OCI-LY7 (cell line): ENCODE measurements around the gene GRN. TPM values are rescaled to one million over a fixed set of nuclear protein-coding genes. Genes with fewer than 3 reads are reported as not detected.

Experiments used
- BruUV-seq: library from RNA; stranded (reverse); fragments of 400-500 nt; replicated peaks from 2 replicates; lab custom pipeline; 2021; lab: Mats Ljungman, UMichigan
- CTCF ChIA-PET: fragments of 300-600 bp; sonication (Branson Sonifier 250); formaldehyde crosslinking; loops from one replicate; lab custom pipeline; 2022; ENCODE audit warnings: antibody characterized with exemption; ENCODE audit not compliant: unreplicated experiment; lab: Charles Lee
- POLR2A ChIA-PET: fragments of 300-600 bp; sonication (Branson Sonifier 250); formaldehyde crosslinking; loops from one replicate; lab custom pipeline; 2022; ENCODE audit warnings: antibody characterized with exemption; lab: Charles Lee
- DNase-seq: peaks from one replicate; pipeline ENCODE4 v3.0.0-alpha.2; 2015; ENCODE audit warnings: low spot score
- H2AFZ ChIP-seq: fragments of 200-600 bp; sonication (generic), shearing (Covaris generic); 2 replicates; pipeline ENCODE4 v1.6.1; 2014; ENCODE audit warnings: mild to moderate bottlenecking, antibody characterized with exemption, low read length, moderate library complexity
- H3K27ac ChIP-seq: fragments of 200-600 bp; sonication (generic); 2 replicates; pipeline ENCODE4 v1.5.1; 2014; ENCODE audit warnings: mixed run types, low read depth, mild to moderate bottlenecking, moderate library complexity, low read length, inconsistent platforms; ENCODE audit not compliant: poor library complexity, severe bottlenecking
- H3K36me3 ChIP-seq: fragments of 200-600 bp; sonication (generic); 2 replicates; pipeline ENCODE4 v1.6.1; 2014; ENCODE audit warnings: mild to moderate bottlenecking, antibody characterized with exemption, low read length, moderate library complexity, mixed read lengths; ENCODE audit not compliant: insufficient read depth
- H3K4me1 ChIP-seq: fragments of 200-600 bp; sonication (generic); 2 replicates; pipeline ENCODE4 v1.5.1; 2014; ENCODE audit warnings: mild to moderate bottlenecking, low read length; ENCODE audit not compliant: insufficient read depth, poor library complexity, severe bottlenecking
- H3K4me2 ChIP-seq: fragments of 200-600 bp; sonication (generic); 2 replicates; pipeline ENCODE4 v1.6.1; 2014; ENCODE audit warnings: mild to moderate bottlenecking, low read length
- H3K4me3 ChIP-seq: fragments of 200-600 bp; sonication (generic); 2 replicates; pipeline ENCODE4 v1.5.1; 2014; ENCODE audit warnings: mild to moderate bottlenecking, low read depth, low read length; ENCODE audit not compliant: poor library complexity, severe bottlenecking
- H3K79me2 ChIP-seq: fragments of 200-600 bp; sonication (generic); 2 replicates; pipeline ENCODE4 v1.6.1; 2016; ENCODE audit warnings: low read depth, mild to moderate bottlenecking, low read length, moderate library complexity, mixed read lengths; ENCODE audit not compliant: insufficient read depth
- H3K9me2 ChIP-seq: fragments of 200-600 bp; sonication (generic); 2 replicates; pipeline ENCODE4 v1.6.1; 2016; ENCODE audit warnings: mild to moderate bottlenecking, low read length, mixed read lengths; ENCODE audit not compliant: insufficient read depth
- H3K9me3 ChIP-seq: fragments of 200-600 bp; sonication (generic); 2 replicates; pipeline ENCODE4 v1.6.1; 2014; ENCODE audit warnings: mild to moderate bottlenecking, mixed run types, low read length, mixed read lengths
- H4K20me1 ChIP-seq: fragments of 200-600 bp; sonication (generic); 2 replicates; pipeline ENCODE4 v1.6.1; 2014; ENCODE audit warnings: mild to moderate bottlenecking, antibody characterized with exemption, low read length, moderate library complexity, mixed read lengths; ENCODE audit not compliant: insufficient read depth
- EZH2phosphoT487 ChIP-seq: fragments of 200-600 bp; sonication (generic); IDR thresholded peaks from 2 replicates; pipeline ENCODE4 v1.6.1; 2018; ENCODE audit warnings: low read depth, borderline replicate concordance, mild to moderate bottlenecking, mixed run types, antibody characterized with exemption, low read length, moderate library complexity, mixed read lengths
- intact Hi-C: fragments of 100-400 bp; cut with micrococcal nuclease; formaldehyde crosslinking; loops from one replicate; pipeline ENCODE4 v1.10.0; 2022; ENCODE audit not compliant: unreplicated experiment
- total RNA-seq, 2 experiments: library from RNA; depleted of rRNA in 1 of 2; stranded (reverse); fragments of >200 nt in 1 of 2; shearing (Covaris generic) in 1 of 2; gene quantifications; 2 replicates each; pipeline ENCODE4 v1.2.3, GENCODE V29; 2014 to 2022
- TF ChIP-seq, protein P1 (sequence below): fragments of 200-600 bp; sonication (generic); conservative IDR thresholded peaks from 2 replicates; pipeline ENCODE4 v1.5.1; 2014; ENCODE audit warnings: mild to moderate bottlenecking, antibody characterized with exemption, low read length, moderate library complexity, mixed read lengths

The GRN gene
- total RNA-seq, 2 experiments from 2014 or later = 203 to 247 TPM

DNA sequence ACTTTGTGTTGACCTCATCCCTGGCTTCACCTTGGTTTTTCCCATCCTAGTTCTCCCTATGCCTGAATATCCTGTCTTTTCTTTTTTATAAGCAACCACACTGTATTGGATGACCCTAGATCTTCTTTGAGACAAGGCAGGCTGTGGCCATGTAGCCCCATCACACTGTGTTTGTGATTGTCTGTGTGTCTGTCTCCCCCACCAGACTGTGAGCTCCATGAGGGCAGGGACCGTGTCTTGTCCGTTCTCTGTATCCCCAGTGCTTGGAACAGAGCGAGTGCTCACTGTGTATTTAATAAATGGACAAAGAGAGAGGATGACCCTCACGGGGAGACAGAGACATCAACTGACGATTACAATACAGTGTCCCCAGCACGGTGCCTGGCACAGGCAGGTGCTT lies 27.6 kb upstream of the GRN start:
- no TSS peak for BruUV-seq
- H3K4me3 ChIP-seq = no peak overlapping the region
- no peaks in the 10 kb centered on the region for H4K20me1 ChIP-seq
- DNase-seq = no peak
- no peak overlapping the region for H2AFZ ChIP-seq
- no peak overlapping the region for H3K4me2 ChIP-seq
- no peaks in the 10 kb centered on the region for H3K9me2 ChIP-seq
- CTCF ChIA-PET = no interaction called here
- POLR2A ChIA-PET = no interaction called here
- intact Hi-C loops = no loop called here
- H3K36me3 ChIP-seq = peaks cover 35% of the 10 kb centered on the region
- no peaks in the 10 kb centered on the region for H3K9me3 ChIP-seq
- TF ChIP-seq EZH2phosphoT487 = no peak
- TF ChIP-seq, protein P1, sequence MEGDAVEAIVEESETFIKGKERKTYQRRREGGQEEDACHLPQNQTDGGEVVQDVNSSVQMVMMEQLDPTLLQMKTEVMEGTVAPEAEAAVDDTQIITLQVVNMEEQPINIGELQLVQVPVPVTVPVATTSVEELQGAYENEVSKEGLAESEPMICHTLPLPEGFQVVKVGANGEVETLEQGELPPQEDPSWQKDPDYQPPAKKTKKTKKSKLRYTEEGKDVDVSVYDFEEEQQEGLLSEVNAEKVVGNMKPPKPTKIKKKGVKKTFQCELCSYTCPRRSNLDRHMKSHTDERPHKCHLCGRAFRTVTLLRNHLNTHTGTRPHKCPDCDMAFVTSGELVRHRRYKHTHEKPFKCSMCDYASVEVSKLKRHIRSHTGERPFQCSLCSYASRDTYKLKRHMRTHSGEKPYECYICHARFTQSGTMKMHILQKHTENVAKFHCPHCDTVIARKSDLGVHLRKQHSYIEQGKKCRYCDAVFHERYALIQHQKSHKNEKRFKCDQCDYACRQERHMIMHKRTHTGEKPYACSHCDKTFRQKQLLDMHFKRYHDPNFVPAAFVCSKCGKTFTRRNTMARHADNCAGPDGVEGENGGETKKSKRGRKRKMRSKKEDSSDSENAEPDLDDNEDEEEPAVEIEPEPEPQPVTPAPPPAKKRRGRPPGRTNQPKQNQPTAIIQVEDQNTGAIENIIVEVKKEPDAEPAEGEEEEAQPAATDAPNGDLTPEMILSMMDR = no peak
- no peaks in the 10 kb centered on the region for H3K4me1 ChIP-seq
- no peak overlapping the region for H3K27ac ChIP-seq
- no peaks in the 10 kb centered on the region for H3K79me2 ChIP-seq

DNA sequence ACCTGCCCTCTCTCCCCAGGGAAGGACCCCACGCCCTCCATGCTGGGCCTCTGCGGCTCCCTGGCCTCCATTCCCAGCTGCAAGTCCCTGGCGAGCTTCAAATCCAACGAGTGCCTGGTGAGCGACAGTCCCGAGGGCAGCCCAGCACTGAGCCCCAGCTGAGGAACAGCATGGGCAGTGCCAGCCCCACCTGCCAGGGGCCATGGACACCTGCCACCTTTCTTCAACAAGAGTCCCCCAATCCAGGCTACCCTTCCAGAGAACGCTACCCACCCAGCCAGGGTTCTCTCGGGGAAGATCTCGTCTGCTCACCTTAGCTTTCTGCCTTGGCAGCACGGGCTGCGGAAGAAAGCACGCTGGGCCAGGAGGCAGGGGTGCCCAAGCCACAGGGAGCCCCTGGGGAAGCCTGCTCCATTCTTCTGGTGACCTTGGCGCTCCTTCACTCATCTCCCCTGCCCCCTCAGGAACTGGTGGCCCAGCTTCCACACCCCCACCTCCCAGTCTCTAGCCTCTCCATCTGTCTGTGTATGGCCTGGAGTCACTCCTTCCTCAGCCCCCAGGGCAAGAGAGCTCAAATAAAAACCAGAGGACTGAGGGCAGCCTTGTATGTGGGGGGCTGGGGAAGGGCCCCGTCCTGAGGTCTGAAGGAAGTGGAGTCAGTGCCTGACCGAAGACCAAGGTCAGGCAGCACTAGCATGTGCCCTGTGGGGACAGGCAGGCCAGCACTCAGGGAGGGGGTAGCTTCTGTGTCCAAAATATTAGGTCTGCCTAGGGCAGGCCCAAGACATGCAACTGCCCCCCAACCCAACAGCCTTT lies 26.8 kb upstream of the GRN start:
- no peak for DNase-seq
- no peaks in the 10 kb centered on the region for H3K4me1 ChIP-seq
- H3K9me3 ChIP-seq = no peaks in the 10 kb centered on the region
- H3K79me2 ChIP-seq = no peaks in the 10 kb centered on the region
- H2AFZ ChIP-seq = no peak overlapping the region
- no peak for TF ChIP-seq EZH2phosphoT487
- TF ChIP-seq, protein P1 = no peak
- ChIA-PET POLR2A (no interaction called here), CTCF (no interaction called here)
- intact Hi-C loops = no loop called here
- H3K4me2 ChIP-seq = no peak overlapping the region
- no TSS peak for BruUV-seq
- no peaks in the 10 kb centered on the region for H4K20me1 ChIP-seq
- H3K9me2 ChIP-seq = no peaks in the 10 kb centered on the region
- no peak overlapping the region for H3K27ac ChIP-seq
- peaks cover 41% of the 10 kb centered on the region for H3K36me3 ChIP-seq
- H3K4me3 ChIP-seq = no peak overlapping the region

DNA sequence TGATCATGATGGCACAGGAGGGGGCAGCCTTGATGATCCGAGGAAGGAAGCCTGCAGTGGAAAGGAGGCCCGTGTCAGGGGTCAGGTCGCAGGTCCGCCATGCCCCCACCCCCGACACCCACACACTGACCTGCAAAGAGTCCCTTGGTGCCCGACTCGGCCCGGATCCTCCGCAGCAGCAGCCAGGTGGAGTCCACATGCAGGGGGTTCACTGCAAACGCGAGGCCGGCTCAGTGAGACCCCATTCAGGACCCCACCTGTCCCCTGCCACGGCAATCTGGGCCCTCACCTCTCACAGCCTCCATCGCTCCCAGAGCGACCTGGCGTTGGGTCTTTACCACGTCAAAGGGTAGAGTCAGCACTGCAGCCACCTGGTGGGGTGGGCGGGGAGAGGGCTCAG lies 25.0 kb upstream of the GRN start:
- Histone ChIP-seq H2AFZ (no peak overlapping the region), H3K36me3 (peaks cover 41% of the 10 kb centered on the region), H3K9me3 (no peaks in the 10 kb centered on the region), H3K27ac (no peak overlapping the region), H3K79me2 (peaks cover 11% of the 10 kb centered on the region), H3K9me2 (no peaks in the 10 kb centered on the region), H4K20me1 (no peaks in the 10 kb centered on the region), H3K4me2 (no peak overlapping the region), H3K4me1 (peaks cover 7% of the 10 kb centered on the region), H3K4me3 (no peak overlapping the region)
- POLR2A ChIA-PET = no interaction called here
- no peak for DNase-seq
- intact Hi-C loops = loop anchor here (10.0 kb wide), 1 partner anchor 245 kb away; the partner anchor contains the start of gene G6PC3
- BruUV-seq = no TSS peak
- TF ChIP-seq EZH2phosphoT487 = no peak
- TF ChIP-seq, protein P1 = no peak
- CTCF ChIA-PET = no interaction called here
